Measurements from ENCODE around the gene CEACAM6. TPM values are rescaled to one million over a fixed set of nuclear protein-coding genes. Genes with fewer than 3 reads are reported as not detected.

The CEACAM6 gene
- total RNA-seq, 1 experiment from 2014 or later: 0.21 TPM

DNA sequence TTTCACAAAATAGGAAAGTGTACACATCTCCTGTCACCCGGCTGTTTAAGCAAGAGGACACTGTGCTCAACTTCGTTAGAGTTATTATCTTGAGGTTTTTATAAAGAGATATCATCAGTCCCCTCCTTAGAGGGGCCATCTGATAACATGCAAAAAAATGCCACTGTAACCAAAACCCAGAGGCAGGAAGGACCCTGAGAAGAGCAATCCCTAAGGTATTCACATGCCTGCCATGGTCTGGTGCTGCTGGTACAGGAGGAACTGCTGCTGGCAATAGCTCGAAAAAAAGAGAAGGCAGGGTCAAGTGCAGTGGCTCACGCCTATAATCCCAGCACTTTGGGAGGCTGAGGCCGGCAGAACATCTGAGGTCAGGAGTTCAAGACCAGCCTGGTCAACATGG lies 28.3 kb downstream of the CEACAM6 start:
- DNase-seq (ENCODE audit: low read depth, low spot score): no peak
- intact Hi-C loops (cut with micrococcal nuclease; ENCODE audit: unreplicated experiment): no loop called here
- Histone ChIP-seq H3K27me3 (ENCODE audit: control insufficient read depth, insufficient read depth, low read length) (peaks cover 2% of the 10 kb centered on the region; the same call in 1 of the 2 replicates), H3K4me3 (ENCODE audit: low read depth in 2 of 2, low read length in 2 of 2) (no peak overlapping the region), H3K27ac (ENCODE audit: low read length) (no peak overlapping the region), H3K36me3 (ENCODE audit: control insufficient read depth, insufficient read depth, low read length) (no peaks in the 10 kb centered on the region), H3K4me1 (ENCODE audit: control insufficient read depth, insufficient read depth, low read length) (0 out of 2 replicates have a peak, but pooled peaks cover 3% of the 10 kb centered on the region), H3K9me3 (ENCODE audit: control insufficient read depth, insufficient read depth, low read depth, low read length) (no peaks in the 10 kb centered on the region)
- in situ Hi-C loops (cut with HindIII; ENCODE audit: low pct_unique_long_range_greater_than_20kb, low sequenced_read_pairs): no loop called here
- POLR2A ChIA-PET: no interaction called here
- TF ChIP-seq SIN3A (IDR thresholded peaks at IDR 0.05; ENCODE audit: borderline replicate concordance, insufficient read depth, low read depth, low read length): no peak
- TF ChIP-seq TCF7L2 (IDR thresholded peaks at IDR 0.05; ENCODE audit: low read depth, low read length): no peak
- BruUV-seq (replicated peaks): no TSS peak
- CTCF ChIA-PET: no interaction called here
- ATAC-seq: no peak

DNA sequence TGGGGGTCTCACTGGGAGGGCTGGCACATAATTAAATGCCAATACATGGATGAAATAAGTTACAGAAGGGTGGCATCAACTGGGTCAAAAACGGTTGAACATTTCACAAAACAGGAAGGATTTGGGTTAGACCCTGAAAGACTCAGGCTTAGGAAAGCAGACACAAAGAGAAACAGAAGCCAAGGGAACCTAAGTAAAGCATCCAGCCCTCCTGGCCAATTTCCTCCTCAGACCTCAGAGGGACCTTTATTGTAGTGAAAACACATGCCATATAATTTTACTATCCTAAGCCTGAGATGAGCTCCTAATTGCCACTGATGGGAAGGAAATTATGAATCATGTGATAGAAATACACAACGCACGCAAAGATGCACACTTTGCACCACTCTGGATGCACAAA lies 29.0 kb downstream of the CEACAM6 start:
- no TSS peak for BruUV-seq (replicated peaks)

More for the DNA sequence above, 29.0 kb downstream of the CEACAM6 start:
- TF ChIP-seq, protein P1, sequence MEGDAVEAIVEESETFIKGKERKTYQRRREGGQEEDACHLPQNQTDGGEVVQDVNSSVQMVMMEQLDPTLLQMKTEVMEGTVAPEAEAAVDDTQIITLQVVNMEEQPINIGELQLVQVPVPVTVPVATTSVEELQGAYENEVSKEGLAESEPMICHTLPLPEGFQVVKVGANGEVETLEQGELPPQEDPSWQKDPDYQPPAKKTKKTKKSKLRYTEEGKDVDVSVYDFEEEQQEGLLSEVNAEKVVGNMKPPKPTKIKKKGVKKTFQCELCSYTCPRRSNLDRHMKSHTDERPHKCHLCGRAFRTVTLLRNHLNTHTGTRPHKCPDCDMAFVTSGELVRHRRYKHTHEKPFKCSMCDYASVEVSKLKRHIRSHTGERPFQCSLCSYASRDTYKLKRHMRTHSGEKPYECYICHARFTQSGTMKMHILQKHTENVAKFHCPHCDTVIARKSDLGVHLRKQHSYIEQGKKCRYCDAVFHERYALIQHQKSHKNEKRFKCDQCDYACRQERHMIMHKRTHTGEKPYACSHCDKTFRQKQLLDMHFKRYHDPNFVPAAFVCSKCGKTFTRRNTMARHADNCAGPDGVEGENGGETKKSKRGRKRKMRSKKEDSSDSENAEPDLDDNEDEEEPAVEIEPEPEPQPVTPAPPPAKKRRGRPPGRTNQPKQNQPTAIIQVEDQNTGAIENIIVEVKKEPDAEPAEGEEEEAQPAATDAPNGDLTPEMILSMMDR (IDR thresholded peaks at IDR 0.05): no peak
- TF ChIP-seq SIN3A (IDR thresholded peaks at IDR 0.05; ENCODE audit: borderline replicate concordance, insufficient read depth, low read depth, low read length): no peak
- TF ChIP-seq, protein P2, sequence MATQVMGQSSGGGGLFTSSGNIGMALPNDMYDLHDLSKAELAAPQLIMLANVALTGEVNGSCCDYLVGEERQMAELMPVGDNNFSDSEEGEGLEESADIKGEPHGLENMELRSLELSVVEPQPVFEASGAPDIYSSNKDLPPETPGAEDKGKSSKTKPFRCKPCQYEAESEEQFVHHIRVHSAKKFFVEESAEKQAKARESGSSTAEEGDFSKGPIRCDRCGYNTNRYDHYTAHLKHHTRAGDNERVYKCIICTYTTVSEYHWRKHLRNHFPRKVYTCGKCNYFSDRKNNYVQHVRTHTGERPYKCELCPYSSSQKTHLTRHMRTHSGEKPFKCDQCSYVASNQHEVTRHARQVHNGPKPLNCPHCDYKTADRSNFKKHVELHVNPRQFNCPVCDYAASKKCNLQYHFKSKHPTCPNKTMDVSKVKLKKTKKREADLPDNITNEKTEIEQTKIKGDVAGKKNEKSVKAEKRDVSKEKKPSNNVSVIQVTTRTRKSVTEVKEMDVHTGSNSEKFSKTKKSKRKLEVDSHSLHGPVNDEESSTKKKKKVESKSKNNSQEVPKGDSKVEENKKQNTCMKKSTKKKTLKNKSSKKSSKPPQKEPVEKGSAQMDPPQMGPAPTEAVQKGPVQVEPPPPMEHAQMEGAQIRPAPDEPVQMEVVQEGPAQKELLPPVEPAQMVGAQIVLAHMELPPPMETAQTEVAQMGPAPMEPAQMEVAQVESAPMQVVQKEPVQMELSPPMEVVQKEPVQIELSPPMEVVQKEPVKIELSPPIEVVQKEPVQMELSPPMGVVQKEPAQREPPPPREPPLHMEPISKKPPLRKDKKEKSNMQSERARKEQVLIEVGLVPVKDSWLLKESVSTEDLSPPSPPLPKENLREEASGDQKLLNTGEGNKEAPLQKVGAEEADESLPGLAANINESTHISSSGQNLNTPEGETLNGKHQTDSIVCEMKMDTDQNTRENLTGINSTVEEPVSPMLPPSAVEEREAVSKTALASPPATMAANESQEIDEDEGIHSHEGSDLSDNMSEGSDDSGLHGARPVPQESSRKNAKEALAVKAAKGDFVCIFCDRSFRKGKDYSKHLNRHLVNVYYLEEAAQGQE (IDR thresholded peaks at IDR 0.05; ENCODE audit: insufficient read depth in 1 of 2, low read depth in 2 of 2, low read length in 1 of 2): no peak
- TF ChIP-seq POLR2AphosphoS5 (IDR thresholded peaks at IDR 0.05; ENCODE audit: low read depth, low read length): no peak
- TF ChIP-seq TCF7L2 (IDR thresholded peaks at IDR 0.05; ENCODE audit: low read depth, low read length): no peak
- no peak overlapping the region for H3K27ac ChIP-seq (ENCODE audit: low read length)
- ATAC-seq (no peak), DNase-seq (ENCODE audit: low read depth, low spot score) (no peak)
- ChIA-PET POLR2A (no interaction called here), CTCF (no interaction called here)
- H3K4me1 ChIP-seq (ENCODE audit: control insufficient read depth, insufficient read depth, low read length): 0 out of 2 replicates have a peak, but pooled peaks cover 3% of the 10 kb centered on the region
- H3K27me3 ChIP-seq (ENCODE audit: control insufficient read depth, insufficient read depth, low read length): peaks cover 2% of the 10 kb centered on the region; the same call in 1 of the 2 replicates
- H3K36me3 ChIP-seq (ENCODE audit: control insufficient read depth, insufficient read depth, low read length): no peaks in the 10 kb centered on the region
- in situ Hi-C loops (cut with HindIII; ENCODE audit: low pct_unique_long_range_greater_than_20kb, low sequenced_read_pairs): no loop called here
- intact Hi-C loops (cut with micrococcal nuclease; ENCODE audit: unreplicated experiment): no loop called here
- no peaks in the 10 kb centered on the region for H3K9me3 ChIP-seq (ENCODE audit: control insufficient read depth, insufficient read depth, low read depth, low read length)
- no peak overlapping the region for H3K4me3 ChIP-seq (ENCODE audit: low read depth in 2 of 2, low read length in 2 of 2)
